DLD1 (cell line): ENCODE data around the gene CHST13.

ENCODE experiments used
- in situ Hi-C: cut with HindIII; loops from 2 replicates; pipeline ENCODE4 v1.10.0; 2017; ENCODE audit warnings: low sequenced_read_pairs

CHST13 gene

GRCh38 chr3:126523745-126524428 is at the start of gene CHST13:
Gene CHST13 (plus strand): TSS chr3:126524155. CDS start chr3:126524333, 178 bp downstream.
- in situ Hi-C loops: no loop called here

GRCh38 chr3:126474498-126475412 is 49.2 kb upstream of the CHST13 start:
- in situ Hi-C loops: no loop called here

- in situ Hi-C loops: no loop called here
Observed at GRCh38 chr3:126475413-126476114, 48.4 kb upstream of the CHST13 start, which contains the start of gene ZXDC. Gene ZXDC (minus strand): TSS chr3:126475891. CDS start chr3:126475865, 26 bp downstream.

GRCh38 chr3:126476166-126477060 is 47.5 kb upstream of the CHST13 start:
- in situ Hi-C loops: no loop called here

GRCh38 chr3:126477061-126477380 is 46.9 kb upstream of the CHST13 start:
- in situ Hi-C loops: no loop called here

- in situ Hi-C loops: no loop called here
Observed at GRCh38 chr3:126478581-126479310, 45.2 kb upstream of the CHST13 start.

GRCh38 chr3:126479642-126480041 is 44.3 kb upstream of the CHST13 start:
- in situ Hi-C loops: no loop called here

- in situ Hi-C loops: no loop called here
Observed at GRCh38 chr3:126480206-126480605, 43.7 kb upstream of the CHST13 start.

GRCh38 chr3:126480861-126481260 is 43.1 kb upstream of the CHST13 start:
- in situ Hi-C loops: no loop called here

- in situ Hi-C loops: no loop called here
Observed at GRCh38 chr3:126481808-126482502, 42.0 kb upstream of the CHST13 start.

GRCh38 chr3:126482503-126483255 is 41.3 kb upstream of the CHST13 start:
- in situ Hi-C loops: no loop called here

- in situ Hi-C loops: no loop called here
Observed at GRCh38 chr3:126483321-126483761, 40.6 kb upstream of the CHST13 start.

- in situ Hi-C loops: no loop called here
Observed at GRCh38 chr3:126484148-126484547, 39.8 kb upstream of the CHST13 start.

- in situ Hi-C loops: no loop called here
Observed at GRCh38 chr3:126484662-126485061, 39.3 kb upstream of the CHST13 start.

- in situ Hi-C loops: no loop called here
Observed at GRCh38 chr3:126485176-126485897, 38.6 kb upstream of the CHST13 start.

- in situ Hi-C loops: no loop called here
Observed at GRCh38 chr3:126485956-126486355, 38.0 kb upstream of the CHST13 start.

GRCh38 chr3:126486360-126486847 is 37.6 kb upstream of the CHST13 start:
- in situ Hi-C loops: no loop called here
